CD14-positive monocyte (primary cell): ENCODE results near the gene DRC1. TPM values are rescaled to one million over a fixed set of nuclear protein-coding genes. Genes with fewer than 3 reads are reported as not detected.

ENCODE experiments used
- DNase-seq, 3 donors: peaks; one replicate each; pipeline ENCODE4 v3.0.0-alpha.2; 2011 to 2022
- H2AFZ ChIP-seq: 2 replicates; pipeline ENCODE4 v1.6.0; 2012; ENCODE audit warnings: mild to moderate bottlenecking, low read depth, low read length, inconsistent platforms; ENCODE audit not compliant: insufficient read depth, poor library complexity, severe bottlenecking
- H3K27ac ChIP-seq, 2 donors: 1 replicate in 1 of 2; 2 replicates in 1 of 2; pipeline ENCODE4 v1.5.1; 2012 to 2013; ENCODE audit warnings: low read length in 2 of 2, control low read depth in 1 of 2, inconsistent platforms in 1 of 2, low read depth in 1 of 2, mild to moderate bottlenecking in 1 of 2
- H3K27me3 ChIP-seq, 2 donors: one replicate each; pipeline versions ENCODE4 v1.6.0 to v1.6.1; 2011 to 2013; ENCODE audit warnings: low read length in 2 of 2; ENCODE audit not compliant: control insufficient read depth in 2 of 2, insufficient read depth in 2 of 2
- H3K36me3 ChIP-seq, 2 donors: replicated peaks in 1 of 2; 1 replicate in 1 of 2; 2 replicates in 1 of 2; pipeline versions ENCODE4 v1.5.1 to v1.6.1; 2012 to 2013; ENCODE audit warnings: low read length in 2 of 2, control low read depth in 1 of 2, inconsistent platforms in 1 of 2, mild to moderate bottlenecking in 1 of 2; ENCODE audit not compliant: insufficient read depth in 2 of 2, control insufficient read depth in 1 of 2
- H3K4me1 ChIP-seq, 2 donors: 1 replicate in 1 of 2; 2 replicates in 1 of 2; pipeline versions ENCODE4 v1.5.1 to v1.6.1; 2012 to 2013; ENCODE audit warnings: low read length in 2 of 2, control low read depth in 1 of 2, inconsistent platforms in 1 of 2, mild to moderate bottlenecking in 1 of 2, moderate library complexity in 1 of 2; ENCODE audit not compliant: insufficient read depth in 2 of 2, control insufficient read depth in 1 of 2
- H3K4me2 ChIP-seq: replicated peaks from 2 replicates; pipeline ENCODE3; 2012; ENCODE audit warnings: low read length, moderate library complexity, mild to moderate bottlenecking; ENCODE audit not compliant: poor library complexity, severe bottlenecking; ENCODE audit errors: extremely low read depth
- H3K4me3 ChIP-seq, 3 experiments: fragments of 200-600 bp in 1 of 3; sonication (generic) in 1 of 3; replicated peaks in 1 of 3; 1 replicate in 2 of 3; 2 replicates in 1 of 3; pipeline ENCODE4 v1.5.1; 2011 to 2013; ENCODE audit warnings: low read length in 3 of 3, mild to moderate bottlenecking in 3 of 3, control low read depth in 2 of 3, low read depth in 2 of 3, inconsistent platforms in 1 of 3, moderate library complexity in 1 of 3
- H3K79me2 ChIP-seq: 2 replicates; pipeline ENCODE4 v1.6.0; 2012; ENCODE audit warnings: mild to moderate bottlenecking, control low read depth, inconsistent platforms, low read length, moderate library complexity; ENCODE audit not compliant: insufficient read depth
- H3K9ac ChIP-seq: 2 replicates; pipeline ENCODE4 v1.6.0; 2017; ENCODE audit warnings: low read length, mild to moderate bottlenecking; ENCODE audit not compliant: insufficient read depth, poor library complexity, severe bottlenecking
- H3K9me3 ChIP-seq, 2 donors: replicated peaks in 1 of 2; 1 replicate in 1 of 2; 2 replicates in 1 of 2; pipeline versions ENCODE4 v1.5.1 to v1.6.1; 2012 to 2013; ENCODE audit warnings: low read length in 2 of 2, control low read depth in 1 of 2; ENCODE audit not compliant: control insufficient read depth in 1 of 2, insufficient read depth in 1 of 2
- H4K20me1 ChIP-seq: 2 replicates; pipeline ENCODE4 v1.6.0; 2012; ENCODE audit warnings: mild to moderate bottlenecking, low read length, control low read depth, moderate library complexity; ENCODE audit not compliant: insufficient read depth
- H3K27ac Mint-ChIP-seq, 7 donors: one replicate each; pipeline ENCODE4 v1.8.0; 2020; ENCODE audit warnings: mild to moderate bottlenecking in 7 of 7, mixed read lengths in 7 of 7, moderate library complexity in 6 of 7, inconsistent platforms in 2 of 7
- H3K27me3 Mint-ChIP-seq, 3 donors: one replicate each; pipeline ENCODE4 v1.8.0; 2021 to 2022; ENCODE audit warnings: low read depth in 3 of 3, mild to moderate bottlenecking in 3 of 3, mixed read lengths in 3 of 3, moderate library complexity in 3 of 3, inconsistent platforms in 1 of 3
- H3K36me3 Mint-ChIP-seq, 2 donors: one replicate each; pipeline ENCODE4 v1.8.0; 2020; ENCODE audit warnings: mixed read lengths in 2 of 2, inconsistent platforms in 1 of 2, mild to moderate bottlenecking in 1 of 2
- H3K4me1 Mint-ChIP-seq: one replicate; pipeline ENCODE4 v1.8.0; 2020; ENCODE audit warnings: mild to moderate bottlenecking, mixed read lengths
- H3K4me3 Mint-ChIP-seq, 2 donors: one replicate each; pipeline ENCODE4 v1.8.0; 2020; ENCODE audit warnings: mild to moderate bottlenecking in 2 of 2, mixed read lengths in 2 of 2, moderate library complexity in 1 of 2
- H3K9me3 Mint-ChIP-seq, 7 donors: one replicate each; pipeline ENCODE4 v1.8.0; 2020 to 2022; ENCODE audit warnings: mixed read lengths in 7 of 7, mild to moderate bottlenecking in 6 of 7, moderate library complexity in 6 of 7, inconsistent platforms in 2 of 7
- CTCF ChIP-seq: fragments of 200-600 bp; IDR thresholded peaks from one replicate; pipeline ENCODE4 v1.8.0; 2022; ENCODE audit warnings: antibody characterized with exemption, mild to moderate bottlenecking
- WGBS: methylation state at CpG from one replicate; pipeline ENCODE4 v1.1.5; 2013; ENCODE audit warnings: missing lambda C conversion rate; ENCODE audit not compliant: insufficient coverage; 5-methylcytosine and 5-hydroxymethylcytosine counted together
- intact Hi-C, 2 donors: fragments of 100-400 bp; cut with micrococcal nuclease; formaldehyde crosslinking; loops; one replicate each; pipeline versions ENCODE4 v1.15.0 to v1.15.1; 2023
- polyA plus RNA-seq, 3 donors: library from polyadenylated mRNA; depleted of rRNA in 1 of 3; unstranded in 2 of 3; stranded (reverse) in 1 of 3; fragments of 300-500 nt in 2 of 3; fragments of >200 nt in 1 of 3; fragmentation: Illumina TruSeq in 2 of 3; gene quantifications; 1 replicate in 2 of 3; 2 replicates in 1 of 3; pipeline ENCODE4 v1.2.3, GENCODE V29; 2012 to 2021

Gene DRC1
- polyA plus RNA-seq, 3 donors: not detected

DNA sequence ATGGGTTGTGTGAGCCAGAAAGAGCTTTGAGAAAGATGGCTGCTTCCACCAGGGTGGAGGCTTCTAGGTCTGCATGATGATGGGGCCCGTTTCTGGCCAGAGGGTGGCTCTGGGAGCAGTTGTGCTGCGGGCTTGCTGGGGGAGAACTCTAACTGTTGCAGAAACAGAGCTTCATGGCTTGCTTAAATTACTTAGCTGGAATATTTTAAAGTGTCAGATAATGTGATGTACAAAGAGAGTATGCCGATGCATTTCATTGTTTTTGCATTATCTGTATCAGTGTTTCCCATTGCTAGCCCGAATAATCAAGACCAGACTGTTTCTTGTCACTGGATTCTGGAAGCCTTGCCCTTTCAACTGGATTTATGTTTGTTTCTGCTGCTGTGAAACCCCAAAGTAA is 6.3 kb upstream of the DRC1 start:
- H3K4me1 ChIP-seq: no peaks in the 10 kb centered on the region
- peaks cover 3% of the 10 kb centered on the region for H3K4me1 Mint-ChIP-seq
- peaks cover 0 to 1% (median 0%) of the 10 kb centered on the region in 3 donors for H3K27me3 Mint-ChIP-seq
- H3K4me3 Mint-ChIP-seq: no peak overlapping the region
- no peaks in the 10 kb centered on the region for H3K9me3 ChIP-seq
- WGBS: 76% methylated on average over 4 of the region's 4 CpGs
- intact Hi-C loops: no loop called here
- H3K27me3 ChIP-seq: no peaks in the 10 kb centered on the region
- peaks cover 16 to 27% of the 10 kb centered on the region in 2 donors for H3K36me3 ChIP-seq
- no peak overlapping the region for H3K9ac ChIP-seq
- no peak overlapping the region for H3K27ac ChIP-seq
- H2AFZ ChIP-seq: no peak overlapping the region
- no peak overlapping the region for H3K4me3 ChIP-seq
- no peaks in the 10 kb centered on the region for H3K9me3 Mint-ChIP-seq
- peaks cover 19 to 21% of the 10 kb centered on the region in 2 donors for H3K36me3 Mint-ChIP-seq
- no peak for DNase-seq
- no peak overlapping the region for H3K27ac Mint-ChIP-seq
- no peak for TF ChIP-seq CTCF
- H4K20me1 ChIP-seq: no peaks in the 10 kb centered on the region
- H3K79me2 ChIP-seq: no peaks in the 10 kb centered on the region
- no peak overlapping the region for H3K4me2 ChIP-seq

GRCh38 chr2:26396734-26397298 is 4.9 kb upstream of the DRC1 start:
- no peak overlapping the region for H3K27ac Mint-ChIP-seq
- intact Hi-C loops: no loop called here
- no peaks in the 10 kb centered on the region for H3K9me3 ChIP-seq
- no peaks in the 10 kb centered on the region for H3K9me3 Mint-ChIP-seq
- no peak overlapping the region for H3K27ac ChIP-seq
- no peak for DNase-seq
- no peak overlapping the region for H2AFZ ChIP-seq
- TF ChIP-seq CTCF: no peak
- peaks cover 3 to 10% (median 8%) of the 10 kb centered on the region in 3 donors for H3K27me3 Mint-ChIP-seq
- H4K20me1 ChIP-seq: no peaks in the 10 kb centered on the region
- H3K4me2 ChIP-seq: no peak overlapping the region
- peaks cover 10 to 13% of the 10 kb centered on the region in 2 donors for H3K36me3 ChIP-seq
- H3K9ac ChIP-seq: no peak overlapping the region
- no peak overlapping the region for H3K4me3 ChIP-seq
- peaks cover 10% of the 10 kb centered on the region for H3K4me1 Mint-ChIP-seq
- no peak overlapping the region for H3K4me3 Mint-ChIP-seq
- no peaks in the 10 kb centered on the region for H3K79me2 ChIP-seq
- peaks cover 10 to 12% of the 10 kb centered on the region in 2 donors for H3K36me3 Mint-ChIP-seq
- 100% methylated on average over 4 of the region's 5 CpGs for WGBS
- peaks cover 6 to 7% of the 10 kb centered on the region in 2 donors for H3K4me1 ChIP-seq
- H3K27me3 ChIP-seq: peaks cover 0 to 10% of the 10 kb centered on the region in 2 donors
